Adrenal gland (tissue), 5 donors: Measurements from ENCODE around the gene SLF2.

Experiments used
- POLR2A ChIP-seq, 2 donors: fragments of 450-650 bp; IDR thresholded peaks; one replicate each; pipeline ENCODE4 v1.6.1; 2017; ENCODE audit warnings: antibody characterized with exemption in 2 of 2, mild to moderate bottlenecking in 2 of 2, moderate library complexity in 1 of 2
- TF ChIP-seq, protein P1 (sequence below), 6 experiments: fragments of 450-650 bp in 4 of 6; fragments of 200-600 bp in 2 of 6; sonication (generic) in 1 of 6; IDR thresholded peaks; 1 replicate in 5 of 6; 2 replicates in 1 of 6; pipeline versions ENCODE4 v1.5.1 to v1.8.0; 2016 to 2021; ENCODE audit warnings: antibody characterized with exemption in 6 of 6, mild to moderate bottlenecking in 2 of 6, moderate library complexity in 1 of 6
- donor health status: DM: no; HTN: no; CAD: no.

DNA sequence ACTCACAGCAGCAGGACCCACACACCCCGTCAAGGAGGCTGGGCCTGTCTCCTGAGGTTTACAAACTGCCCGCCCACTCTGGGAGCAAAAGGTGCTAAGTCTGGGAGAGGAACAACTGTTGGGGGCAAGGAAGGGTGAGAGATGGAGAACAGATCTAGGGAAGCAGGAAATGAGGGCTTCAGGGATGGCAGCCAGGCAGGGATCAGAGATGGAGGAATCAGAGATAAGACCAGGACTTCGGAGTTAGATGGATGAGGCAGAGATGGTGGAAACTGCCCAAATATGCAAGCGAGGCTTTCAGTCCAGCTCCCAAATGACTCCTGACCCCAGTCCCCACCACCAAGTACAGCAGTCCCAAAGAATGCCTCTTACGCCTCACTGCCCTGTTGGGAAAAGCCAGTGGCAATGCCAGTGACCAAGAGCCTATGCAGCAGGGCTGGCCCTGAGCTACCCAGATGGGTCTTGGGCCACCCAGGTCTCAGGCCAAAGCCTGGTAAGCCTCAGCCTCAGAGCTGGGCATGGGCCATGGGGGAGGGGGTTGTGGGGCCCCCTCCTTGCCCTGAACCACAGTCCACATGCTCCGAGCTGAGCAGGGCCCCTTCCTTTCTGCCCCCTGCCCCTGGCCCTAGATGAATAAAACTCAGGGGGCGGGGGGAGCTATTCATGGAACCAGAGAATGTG is 39.5 kb upstream of the SLF2 start:
- TF ChIP-seq, protein P1, sequence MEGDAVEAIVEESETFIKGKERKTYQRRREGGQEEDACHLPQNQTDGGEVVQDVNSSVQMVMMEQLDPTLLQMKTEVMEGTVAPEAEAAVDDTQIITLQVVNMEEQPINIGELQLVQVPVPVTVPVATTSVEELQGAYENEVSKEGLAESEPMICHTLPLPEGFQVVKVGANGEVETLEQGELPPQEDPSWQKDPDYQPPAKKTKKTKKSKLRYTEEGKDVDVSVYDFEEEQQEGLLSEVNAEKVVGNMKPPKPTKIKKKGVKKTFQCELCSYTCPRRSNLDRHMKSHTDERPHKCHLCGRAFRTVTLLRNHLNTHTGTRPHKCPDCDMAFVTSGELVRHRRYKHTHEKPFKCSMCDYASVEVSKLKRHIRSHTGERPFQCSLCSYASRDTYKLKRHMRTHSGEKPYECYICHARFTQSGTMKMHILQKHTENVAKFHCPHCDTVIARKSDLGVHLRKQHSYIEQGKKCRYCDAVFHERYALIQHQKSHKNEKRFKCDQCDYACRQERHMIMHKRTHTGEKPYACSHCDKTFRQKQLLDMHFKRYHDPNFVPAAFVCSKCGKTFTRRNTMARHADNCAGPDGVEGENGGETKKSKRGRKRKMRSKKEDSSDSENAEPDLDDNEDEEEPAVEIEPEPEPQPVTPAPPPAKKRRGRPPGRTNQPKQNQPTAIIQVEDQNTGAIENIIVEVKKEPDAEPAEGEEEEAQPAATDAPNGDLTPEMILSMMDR (IDR thresholded peaks at IDR 0.05) = no peak
- no peak for TF ChIP-seq POLR2A (IDR thresholded peaks at IDR 0.05)
